ENCODE data around the gene FAM81A.
"Not testable (repeated sequence)": the region's sequence is repeated elsewhere in the genome, so short reads cannot be mapped to it uniquely, and the experiment has no call there.

FAM81A gene

DNA sequence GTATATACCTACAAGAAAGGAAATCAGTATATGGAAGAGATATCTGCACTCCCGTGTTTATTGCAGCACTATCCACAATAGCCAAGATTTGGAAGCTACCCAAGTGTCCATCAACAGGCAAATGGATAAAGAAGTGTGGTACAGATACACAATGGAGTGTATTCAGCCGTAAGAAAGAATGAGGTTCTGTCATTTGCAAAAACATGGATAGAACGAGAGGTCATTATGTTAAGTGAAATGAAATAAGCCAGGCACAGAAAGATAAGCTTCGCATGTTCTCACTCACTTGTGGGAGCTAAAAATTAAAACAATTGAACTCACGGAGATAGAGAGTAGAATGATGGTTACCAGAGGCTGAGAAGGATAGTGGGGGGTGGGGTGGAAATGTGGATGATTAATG, 53.1 kb downstream of the FAM81A start:
- DNase-seq: no peak

DNA sequence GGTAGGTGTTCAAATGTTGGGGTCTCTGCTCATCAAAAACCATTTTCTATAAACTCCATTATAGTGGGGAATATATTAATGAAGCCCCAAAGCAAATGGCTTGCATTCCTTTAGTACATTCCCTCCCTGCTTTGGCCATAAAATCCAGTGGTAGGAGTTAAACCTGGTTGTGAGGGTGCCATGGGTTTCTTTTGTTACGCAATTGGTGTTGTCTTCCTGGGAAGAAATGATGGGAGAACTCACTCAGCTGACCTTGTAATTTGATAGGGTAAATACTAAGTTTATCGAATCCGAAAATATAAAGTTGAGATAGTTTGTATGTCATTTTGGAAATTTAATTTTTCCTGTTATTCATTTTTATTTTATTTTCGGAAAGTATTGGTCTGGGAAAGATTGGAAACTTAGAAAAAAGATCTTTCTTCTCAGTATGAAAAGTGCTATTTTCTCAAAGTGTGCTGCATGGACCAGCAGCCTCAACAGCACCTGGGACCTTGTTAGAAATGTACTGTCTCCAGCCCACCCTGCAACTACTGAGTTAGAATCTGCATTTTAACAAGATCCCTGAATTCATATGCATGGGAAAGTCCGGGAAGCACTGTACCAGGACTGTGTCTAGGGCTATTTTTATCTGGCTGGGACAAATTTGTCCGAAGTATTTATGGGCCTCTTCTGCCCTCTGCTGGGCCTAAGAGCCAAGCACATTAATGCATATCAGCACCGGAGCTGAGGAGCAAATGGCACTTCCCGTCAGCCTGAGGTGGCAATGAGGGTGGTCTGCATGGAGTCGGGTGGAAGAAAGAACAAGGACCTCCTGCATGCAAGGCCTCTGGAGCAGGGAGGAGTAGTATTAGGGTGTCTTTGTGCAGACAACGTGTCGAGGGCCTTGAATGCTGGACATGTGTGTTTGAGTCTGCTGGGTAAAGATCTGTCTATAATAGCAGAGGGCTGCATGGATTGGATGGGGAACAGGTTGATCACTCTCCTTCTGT, 54.7 kb downstream of the FAM81A start:
- peak; percentile 63 for DNase-seq

DNA sequence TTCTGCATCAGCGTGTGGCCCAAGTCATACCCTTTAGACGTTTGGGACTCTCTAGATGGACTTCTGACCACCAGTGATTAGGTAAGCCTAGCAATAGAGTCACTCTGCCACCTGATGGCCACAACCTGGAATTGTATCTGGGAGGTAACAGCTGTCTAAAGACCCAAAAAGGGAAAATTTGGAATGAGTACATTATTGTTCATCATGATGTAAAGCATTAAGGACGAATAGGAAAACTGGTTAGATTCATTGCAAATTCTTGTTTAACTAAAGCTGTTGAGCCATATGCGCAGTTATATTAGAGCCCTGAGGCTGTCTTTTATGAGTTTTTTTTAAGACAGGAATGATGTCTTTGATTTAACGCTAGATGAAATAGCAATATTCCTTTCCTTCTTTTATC, 63.6 kb downstream of the FAM81A start:
- peak; percentile 14 to 29 for DNase-seq

DNA sequence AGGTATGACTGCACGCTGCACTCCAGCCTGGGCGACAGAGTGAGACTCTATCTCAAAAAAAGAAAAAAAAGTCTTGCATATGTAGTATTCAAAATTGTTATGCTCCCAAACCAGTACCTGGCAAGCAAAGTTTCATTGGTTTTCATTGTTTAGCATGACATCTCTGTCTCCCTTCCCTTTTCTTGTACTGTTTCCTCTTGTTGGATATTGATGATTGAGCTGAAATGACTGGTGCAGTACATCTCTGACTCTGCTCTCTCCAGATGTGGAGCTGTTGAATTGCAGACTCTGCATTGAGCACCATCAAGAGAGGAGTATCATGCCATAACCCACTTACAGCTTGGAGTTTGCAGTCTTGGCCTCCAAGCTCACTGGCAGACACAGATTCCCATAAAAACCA, 77.2 kb downstream of the FAM81A start:
- no peak for DNase-seq

DNA sequence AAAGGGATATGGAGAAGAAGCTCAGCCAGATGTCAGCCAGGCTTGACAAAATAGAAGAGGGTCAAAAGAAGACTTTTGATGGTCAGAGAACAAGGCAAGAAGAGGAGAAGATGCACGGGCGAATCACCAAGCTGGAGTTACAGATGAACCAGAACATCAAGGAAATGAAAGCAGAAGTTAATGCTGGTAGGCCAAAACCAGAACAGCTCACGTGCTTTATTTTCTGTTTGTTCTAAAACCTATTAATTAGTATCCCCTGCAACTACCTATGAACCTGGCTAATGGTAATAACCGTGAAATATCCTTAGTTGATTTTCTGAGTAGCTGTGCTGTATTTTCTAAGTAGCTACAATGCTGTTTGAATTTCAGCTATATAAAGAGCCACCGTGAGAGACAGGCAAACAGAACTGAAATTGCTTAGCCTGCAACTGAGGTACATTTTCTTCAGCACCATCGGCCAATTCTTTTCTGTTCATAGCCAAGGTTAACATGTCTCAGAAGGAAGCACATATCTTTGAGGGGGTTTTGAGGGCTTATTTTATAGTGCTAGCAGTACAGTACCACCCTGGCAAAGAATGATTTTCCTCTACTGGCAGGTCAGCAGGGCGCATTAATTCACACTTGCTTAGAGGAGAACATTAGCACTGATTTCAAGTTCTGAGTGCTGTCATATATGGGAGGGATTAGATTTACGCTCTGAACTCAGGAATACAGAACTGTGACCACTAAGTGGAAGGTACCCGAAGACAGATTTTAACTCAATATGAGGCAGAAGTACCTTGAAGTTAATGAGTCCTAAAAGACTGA, 78.9 kb downstream of the FAM81A start:
- DNase-seq: no peak

DNA sequence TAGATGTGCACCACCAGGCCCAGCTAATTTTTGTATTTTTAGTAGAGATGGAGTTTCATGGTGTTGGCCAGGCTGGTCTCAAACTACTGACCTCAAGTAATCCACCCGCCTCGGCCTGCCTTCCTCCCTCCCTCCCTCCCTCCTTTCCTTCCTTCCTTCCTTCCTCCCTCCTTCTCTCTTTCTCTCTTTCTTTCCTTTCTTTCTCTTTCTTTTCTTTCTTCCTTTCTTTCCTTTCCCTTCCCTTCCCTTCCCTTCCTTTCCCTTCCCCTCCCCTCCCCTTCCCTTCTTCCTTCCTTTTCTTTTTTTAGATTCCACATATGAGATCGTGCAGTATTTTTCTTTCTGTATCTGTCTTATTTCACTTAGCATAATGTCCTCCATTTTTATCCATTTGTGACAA, 81.3 kb downstream of the FAM81A start:
- no peak for DNase-seq

DNA sequence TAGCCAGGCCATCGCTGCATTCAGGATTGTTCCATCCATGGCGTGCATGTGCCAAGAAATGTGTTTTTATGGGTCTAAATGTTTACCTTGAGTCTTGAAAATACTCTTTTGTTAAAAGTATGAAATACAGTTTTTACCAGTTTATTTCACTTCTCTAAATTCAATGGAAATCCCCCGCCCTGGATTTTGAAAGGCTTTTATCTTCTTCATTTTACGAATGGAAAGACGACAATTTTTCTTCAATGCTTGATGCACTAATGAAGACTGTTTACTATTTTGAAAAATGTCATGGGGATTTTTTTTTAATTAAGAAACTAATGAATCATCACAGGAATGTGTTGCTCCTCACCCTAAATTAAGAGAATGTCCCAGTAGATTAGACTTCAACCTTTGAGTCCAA, 83.5 kb downstream of the FAM81A start:
- DNase-seq: no peak

DNA sequence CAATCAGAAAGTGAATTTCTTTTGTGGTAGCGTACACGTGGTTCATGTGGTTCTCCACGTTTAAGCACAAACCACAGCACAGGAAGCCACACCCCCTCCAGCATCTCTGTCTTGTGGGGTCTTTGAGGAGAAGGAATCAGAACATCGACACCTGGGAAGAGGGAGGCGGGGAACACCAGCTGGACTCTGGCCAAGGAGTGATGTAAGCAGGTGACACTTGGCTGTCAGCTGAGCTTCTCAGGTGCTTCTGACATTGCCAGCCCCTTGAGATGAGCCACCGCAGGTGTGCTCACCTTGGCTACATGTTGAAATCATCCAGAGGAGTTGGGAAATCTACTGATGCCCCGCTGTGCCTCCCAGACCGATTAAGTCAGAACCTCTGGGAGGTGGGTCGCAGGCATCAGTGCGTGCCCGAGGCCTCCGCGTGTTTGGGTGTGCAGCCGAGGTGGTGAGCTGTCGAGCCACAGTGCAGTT, 85.0 kb downstream of the FAM81A start:
- DNase-seq: peak; percentile 65 to 74

DNA sequence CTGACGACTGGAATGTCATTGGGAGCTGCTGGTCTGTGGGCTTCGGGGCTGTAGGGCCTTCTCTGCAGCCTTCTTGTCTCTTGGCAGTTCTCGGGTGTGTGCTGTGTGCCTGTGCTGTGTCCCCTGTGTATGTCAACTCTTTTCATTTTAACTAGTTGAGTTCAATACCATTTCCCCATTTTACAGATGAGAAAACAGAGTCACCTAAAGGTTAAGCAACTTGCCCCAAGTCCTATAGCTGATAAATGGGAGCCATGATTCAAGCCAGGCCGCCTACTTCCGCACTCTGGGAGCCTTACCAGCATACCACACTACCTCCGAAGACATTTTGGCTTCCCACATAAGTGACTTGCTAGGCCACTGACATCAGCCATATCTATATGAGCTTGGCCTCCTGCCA, 85.7 kb downstream of the FAM81A start:
- no peak for DNase-seq

DNA sequence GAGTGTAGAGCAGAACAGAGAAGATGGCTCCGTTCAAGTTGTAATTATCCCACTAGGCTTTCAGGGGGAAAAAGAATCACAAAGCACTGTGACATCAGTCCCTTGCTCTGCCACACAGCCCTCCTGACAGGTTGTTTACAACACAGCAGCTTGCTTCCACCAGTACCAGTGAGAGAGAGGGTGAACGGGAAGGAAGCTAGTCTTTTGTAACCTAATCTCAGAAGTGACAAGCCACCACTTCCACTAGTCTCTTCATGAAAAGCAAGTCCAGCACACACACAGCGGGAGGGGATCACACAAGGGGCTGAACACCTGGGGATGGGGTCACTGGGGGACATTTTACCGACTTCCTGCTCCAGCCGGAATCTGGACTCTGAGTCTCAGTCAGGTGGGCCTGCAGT, 86.3 kb downstream of the FAM81A start:
- DNase-seq: peak in 1 of 2 donors; percentile 39

DNA sequence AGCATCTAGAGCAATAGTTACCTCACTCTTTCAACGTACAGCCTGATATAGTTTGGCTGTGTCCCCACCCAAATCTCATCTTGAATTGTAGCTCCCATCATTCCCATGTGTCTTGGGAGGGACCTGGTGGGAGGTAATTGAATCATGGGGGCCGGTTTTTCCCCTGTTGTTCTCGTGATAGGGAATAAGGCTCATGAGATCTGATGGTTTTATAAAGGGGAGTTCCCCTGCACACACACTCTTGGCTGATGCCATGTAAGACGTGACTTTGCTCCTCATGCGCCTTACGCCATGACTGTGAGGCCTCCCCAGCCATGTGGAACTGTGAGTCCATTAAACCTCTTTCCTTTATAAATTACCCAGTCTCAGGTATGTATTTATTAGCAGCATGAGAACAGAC, 88.5 kb downstream of the FAM81A start:
- DNase-seq: not testable (repeated sequence)

DNA sequence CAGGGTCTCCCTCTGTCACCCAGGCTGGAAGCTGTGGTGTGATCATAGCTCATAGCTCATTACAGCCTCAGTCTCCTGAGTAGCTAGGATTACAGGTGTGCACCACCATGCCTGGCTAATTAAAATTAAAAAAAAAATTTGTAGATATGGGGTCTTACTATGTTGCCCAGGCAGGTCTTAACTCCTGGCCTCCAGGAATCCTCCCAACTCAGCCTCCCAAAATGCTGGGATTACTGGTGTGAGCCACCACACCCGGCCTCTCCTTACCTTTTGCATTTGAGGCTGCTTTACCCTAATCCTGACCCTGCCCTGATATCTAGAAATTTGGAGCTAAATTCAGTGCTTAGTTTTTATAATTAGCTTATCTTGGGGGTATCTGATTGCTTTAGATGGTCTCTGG, 90.4 kb downstream of the FAM81A start:
- DNase-seq: no peak

DNA sequence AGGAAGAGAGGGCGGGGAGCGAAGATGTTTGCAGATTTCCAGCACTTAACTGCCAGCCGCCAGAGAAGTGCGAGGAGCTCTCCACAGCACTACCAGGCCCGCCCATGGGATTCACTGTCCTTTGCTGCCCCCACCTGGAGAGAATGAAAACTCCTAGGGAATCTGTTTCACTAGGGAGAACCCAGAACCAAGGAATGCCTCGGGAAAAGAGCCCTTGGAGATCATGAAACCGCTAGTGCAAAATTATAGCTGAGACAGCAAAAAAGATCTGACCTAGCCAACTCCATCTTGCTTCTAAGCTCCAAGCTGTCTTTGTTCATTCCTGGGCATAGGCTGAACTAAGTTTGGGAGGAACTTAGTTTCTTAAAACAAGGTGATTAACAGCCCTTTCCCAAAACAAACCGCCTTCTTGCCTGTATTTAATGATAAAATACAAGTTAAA, 91.0 kb downstream of the FAM81A start:
- DNase-seq: peak; percentile 73 to 75

DNA sequence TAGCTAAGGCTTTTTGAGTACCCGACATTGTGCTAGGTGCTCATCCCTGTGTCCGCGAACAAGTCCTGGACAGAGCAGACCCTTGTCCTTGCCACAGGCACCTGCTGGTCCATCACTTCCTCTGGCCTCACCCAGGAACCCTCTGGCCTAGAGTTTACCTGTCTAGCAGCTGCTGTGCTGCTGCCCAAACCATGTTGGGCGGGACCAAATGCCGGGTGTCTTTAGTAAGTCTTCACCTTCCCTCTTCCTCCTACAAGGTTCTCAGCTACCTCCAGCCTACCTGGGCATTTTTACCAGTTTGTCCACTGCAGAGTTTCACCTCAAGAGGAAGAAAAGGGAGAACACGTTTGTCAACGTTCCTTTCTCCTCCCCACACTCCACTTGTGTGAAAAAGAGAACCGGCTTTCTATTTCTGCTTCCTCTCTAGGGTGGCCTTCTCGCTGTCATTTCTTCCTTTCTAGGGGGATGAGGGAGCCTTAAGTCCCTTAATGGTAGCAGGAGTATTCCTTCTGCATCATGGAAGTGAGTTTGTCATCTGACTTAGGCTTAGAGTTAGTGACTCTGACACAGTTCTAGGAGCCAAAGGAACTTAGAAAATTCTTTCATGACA, 93.2 kb downstream of the FAM81A start:
- no peak for DNase-seq

DNA sequence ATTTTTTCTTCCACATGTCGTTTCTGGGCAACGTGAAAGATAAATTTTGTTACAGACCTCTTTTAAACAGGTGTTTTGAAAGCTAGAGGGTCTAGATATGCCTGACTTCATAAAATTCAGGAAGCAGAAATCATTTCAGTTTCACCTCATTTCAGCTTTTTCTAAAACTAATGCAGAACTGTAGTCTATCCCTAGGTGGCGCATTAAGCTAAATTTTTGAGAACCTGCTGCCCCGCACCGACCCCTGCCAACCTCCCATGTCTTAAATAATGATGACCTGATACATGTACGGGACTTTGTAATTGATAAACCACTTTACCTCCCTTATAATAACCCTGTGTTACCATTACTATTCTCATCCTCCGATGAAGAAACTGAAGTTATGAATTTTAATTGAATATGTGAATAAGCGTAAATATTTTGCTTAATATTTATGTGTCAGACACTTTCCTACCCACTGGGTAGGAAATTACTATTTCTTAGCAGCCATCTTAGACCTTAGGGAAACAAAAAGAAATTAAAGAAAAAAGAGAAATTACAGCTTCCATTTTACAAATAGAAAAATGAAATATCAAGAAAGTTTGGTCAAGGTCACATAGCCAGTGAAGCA, 94.9 kb downstream of the FAM81A start:
- peak; percentile 36 to 40 for DNase-seq

DNA sequence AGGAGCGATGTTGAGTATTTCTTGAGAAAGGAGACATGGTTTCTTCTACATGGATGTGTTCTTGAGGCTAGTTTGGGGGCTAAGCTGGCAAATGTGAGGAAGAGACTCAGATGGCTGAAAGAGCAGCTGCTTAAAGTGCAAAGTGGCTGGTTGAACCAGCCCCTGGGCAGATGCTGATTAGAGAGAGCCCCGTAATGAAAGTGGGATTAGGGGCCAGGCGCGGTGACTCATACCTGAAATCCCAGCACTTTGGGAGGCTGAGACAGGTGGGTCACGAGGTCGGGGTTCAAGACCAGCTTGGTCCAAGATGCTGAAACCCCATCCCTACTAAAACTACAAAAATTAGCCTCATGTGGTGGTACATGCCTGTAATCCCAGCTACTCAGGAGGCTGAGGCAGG, 98.6 kb downstream of the FAM81A start:
- DNase-seq: no peak

DNA sequence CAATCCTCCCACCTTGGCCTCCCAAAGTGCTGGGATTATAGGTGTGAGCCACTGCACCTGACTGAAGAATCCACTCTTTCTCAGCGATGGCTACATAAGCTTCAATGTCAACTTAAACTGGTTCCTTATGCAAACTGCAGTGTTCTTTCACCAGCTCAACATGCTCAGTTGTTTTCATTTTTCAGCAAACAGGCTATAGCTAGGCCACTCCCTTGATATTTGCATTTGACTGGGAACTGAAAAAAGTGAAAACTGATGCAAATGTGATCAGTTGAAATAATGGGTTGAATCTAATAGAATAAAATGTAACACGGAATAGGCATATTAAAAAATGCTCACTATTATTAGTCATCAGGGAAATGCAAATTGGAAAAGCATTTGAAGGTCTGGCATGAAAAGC, 99.4 kb downstream of the FAM81A start:
- no peak for DNase-seq

DNA sequence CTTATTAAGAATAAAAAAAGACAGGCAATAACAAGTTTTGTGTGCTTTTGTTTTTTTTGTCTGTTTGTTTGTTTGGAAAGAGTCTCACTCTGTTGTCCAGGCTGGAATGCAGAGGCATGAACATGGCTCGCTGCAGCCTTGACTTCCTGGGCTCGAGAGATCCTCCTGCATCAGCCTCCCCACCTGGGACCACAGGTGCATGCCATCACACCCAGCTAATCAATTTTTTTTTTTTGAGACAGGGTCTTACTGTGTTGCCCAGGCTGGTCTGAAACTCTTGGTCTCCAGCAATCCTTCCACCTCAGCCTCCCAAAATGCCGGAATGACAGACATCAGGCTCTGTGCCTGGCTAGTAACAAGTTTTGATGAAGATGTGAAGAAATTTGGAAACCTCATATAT, 100.5 kb downstream of the FAM81A start:
- no peak for DNase-seq

DNA sequence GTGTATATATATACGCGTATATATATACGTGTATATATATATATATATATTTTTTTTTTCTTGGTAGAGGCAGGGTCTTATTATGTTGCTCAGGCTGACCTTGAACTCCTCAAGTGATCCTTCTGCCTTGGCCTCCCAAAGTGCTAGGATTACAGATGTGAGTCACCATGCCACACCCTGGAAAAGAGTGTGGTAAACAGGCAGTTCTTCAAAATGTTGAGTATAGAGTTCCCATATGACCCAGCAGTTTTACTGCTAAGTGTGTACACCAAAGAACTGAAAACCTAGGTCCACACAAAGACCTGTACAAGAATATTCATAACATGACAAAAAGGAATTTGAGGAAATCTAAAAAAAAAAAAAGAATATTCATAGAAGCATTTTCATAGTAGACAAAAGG, 101.8 kb downstream of the FAM81A start:
- no peak for DNase-seq

DNA sequence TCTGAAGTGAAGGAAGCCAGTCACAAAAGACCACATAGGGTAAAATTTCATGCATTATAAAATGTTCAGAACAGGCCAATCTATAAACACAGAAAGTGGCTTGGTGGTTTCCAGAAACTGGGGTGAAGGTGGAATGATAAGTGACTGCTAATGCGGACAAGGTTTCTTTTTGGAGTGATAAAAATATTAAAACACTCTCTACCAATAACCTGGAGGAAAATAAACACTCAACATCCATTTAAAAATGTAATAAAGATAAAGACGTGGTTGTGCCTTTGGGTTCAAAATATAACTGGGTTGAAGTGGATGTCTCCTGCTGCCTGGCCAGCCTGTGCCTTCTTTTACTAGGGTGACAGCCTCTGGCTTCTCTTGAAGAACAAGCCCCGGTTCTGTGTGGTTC, 102.7 kb downstream of the FAM81A start:
- no peak for DNase-seq

DNA sequence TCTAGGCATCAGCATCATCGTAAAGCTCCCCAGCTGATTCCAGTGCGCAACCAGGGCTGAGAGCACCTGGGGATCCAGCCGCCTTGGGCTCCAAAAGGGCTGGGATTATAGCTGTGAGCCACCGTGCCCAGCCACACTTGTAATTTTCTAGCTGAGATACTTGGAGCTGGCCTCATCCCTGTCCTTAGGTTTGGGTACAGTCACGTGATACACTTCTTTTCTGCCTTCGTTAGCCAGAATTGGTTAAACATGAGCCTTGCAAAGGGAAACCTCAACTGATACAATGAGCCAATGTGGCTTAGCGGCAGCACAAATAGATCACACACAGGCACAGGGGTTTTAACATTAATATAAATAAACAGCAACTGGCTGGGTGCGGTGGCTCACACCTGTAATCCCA, 103.8 kb downstream of the FAM81A start:
- DNase-seq: no peak

DNA sequence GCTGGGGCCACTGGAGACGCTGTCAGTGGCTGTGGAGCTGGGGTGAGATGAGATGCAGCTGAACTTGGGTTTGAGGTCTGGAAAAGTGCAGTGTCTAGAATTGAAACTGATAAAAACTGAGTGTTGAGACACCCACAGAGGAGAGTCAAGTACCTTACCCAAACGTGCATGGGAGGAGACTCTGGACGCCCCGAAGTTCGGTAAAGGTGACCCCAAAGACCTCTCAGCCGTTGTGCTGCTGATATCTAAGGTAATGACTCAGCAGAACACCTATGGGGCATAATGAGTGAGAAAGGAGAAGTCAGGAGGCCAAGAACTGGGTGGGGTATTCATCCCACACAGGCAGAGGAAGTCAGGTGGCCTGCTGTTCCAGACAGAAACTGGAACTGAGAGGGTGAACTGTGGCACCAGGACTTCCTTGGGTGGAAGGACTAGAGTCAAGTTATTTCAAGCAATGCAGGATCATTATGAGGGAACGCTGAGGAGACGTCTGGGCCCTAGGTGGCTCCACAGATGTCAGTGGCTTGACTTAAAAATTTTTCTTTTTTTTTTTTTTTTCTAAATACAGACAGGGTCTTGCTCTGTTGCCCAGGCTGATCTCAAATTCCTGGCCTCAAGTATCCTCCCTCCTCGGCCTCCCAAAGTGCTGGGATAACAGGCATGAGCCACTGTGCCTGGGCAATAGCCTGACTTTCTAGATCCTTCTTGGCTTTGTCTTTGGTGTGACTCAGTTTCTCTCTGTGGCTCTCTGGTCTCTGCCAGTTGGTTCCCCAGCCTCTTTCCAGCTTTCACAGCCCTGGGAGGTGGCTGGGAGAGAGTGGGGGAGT, 105.9 kb downstream of the FAM81A start:
- DNase-seq: peak in 1 of 2 donors; percentile 33
